ENCODE data around the gene LHFPL6. TPM values are rescaled to one million over a fixed set of nuclear protein-coding genes. Genes with fewer than 3 reads are reported as not detected.

Gene LHFPL6
- total RNA-seq, 2 donors from 2014 or later = 0.36 to 0.81 TPM

DNA sequence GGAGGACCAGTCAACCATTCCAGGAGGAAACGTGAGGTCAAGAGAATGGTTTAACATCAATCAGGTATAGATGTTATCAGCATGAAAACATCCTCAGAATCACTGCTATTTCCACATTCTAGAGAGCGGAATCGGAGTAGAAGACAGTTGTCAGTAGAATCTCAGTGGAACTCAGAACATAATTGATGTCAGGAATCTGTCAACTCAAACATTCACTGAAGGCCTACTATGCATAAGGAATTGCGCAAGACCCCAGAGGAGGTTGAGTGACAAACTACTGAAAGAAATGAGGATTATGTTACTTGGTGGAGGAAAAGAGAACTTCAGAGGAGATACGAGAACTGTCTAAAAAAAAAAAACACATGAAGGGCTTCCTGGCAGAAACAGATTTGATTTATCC is 97.8 kb downstream of the LHFPL6 start:
- H3K27me3 Mint-ChIP-seq = peaks cover 5 to 14% of the 10 kb centered on the region in 2 donors
- no peak overlapping the region for H3K4me3 Mint-ChIP-seq
- peaks cover 3% of the 10 kb centered on the region for H3K9me3 Mint-ChIP-seq
- DNase-seq (ENCODE audit: low spot score) = no peak
- ATAC-seq = no peak
- no peaks in the 10 kb centered on the region for H3K4me1 Mint-ChIP-seq (ENCODE audit: low read depth in 2 of 2)
- H3K27ac Mint-ChIP-seq = no peak overlapping the region
- H3K36me3 Mint-ChIP-seq = no peaks in the 10 kb centered on the region

DNA sequence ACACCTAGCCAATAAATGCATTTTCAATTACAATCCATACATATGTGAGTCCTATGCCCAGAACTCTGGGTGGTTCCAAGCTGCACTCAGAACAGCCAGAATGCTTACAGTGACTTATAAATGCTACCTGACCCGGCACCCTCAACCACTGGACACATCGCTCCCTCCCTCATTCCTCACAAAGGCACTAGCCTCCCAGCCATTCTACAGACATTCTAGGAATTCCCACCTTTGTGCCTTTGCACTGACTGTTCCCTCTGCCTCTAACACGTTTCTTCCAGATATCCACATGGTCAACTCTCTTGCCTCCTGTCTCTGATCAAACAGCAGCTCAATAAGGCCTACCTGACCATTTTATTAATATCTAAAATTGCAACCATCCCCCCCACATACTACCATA is 99.9 kb downstream of the LHFPL6 start:
- no peak for ATAC-seq
- Mint-ChIP-seq H3K27me3 (peaks cover 5 to 14% of the 10 kb centered on the region in 2 donors), H3K4me1 (ENCODE audit: low read depth in 2 of 2) (no peaks in the 10 kb centered on the region), H3K36me3 (no peaks in the 10 kb centered on the region), H3K4me3 (no peak overlapping the region), H3K27ac (no peak overlapping the region), H3K9me3 (peaks cover 3% of the 10 kb centered on the region)
- no peak for DNase-seq (ENCODE audit: low spot score)

DNA sequence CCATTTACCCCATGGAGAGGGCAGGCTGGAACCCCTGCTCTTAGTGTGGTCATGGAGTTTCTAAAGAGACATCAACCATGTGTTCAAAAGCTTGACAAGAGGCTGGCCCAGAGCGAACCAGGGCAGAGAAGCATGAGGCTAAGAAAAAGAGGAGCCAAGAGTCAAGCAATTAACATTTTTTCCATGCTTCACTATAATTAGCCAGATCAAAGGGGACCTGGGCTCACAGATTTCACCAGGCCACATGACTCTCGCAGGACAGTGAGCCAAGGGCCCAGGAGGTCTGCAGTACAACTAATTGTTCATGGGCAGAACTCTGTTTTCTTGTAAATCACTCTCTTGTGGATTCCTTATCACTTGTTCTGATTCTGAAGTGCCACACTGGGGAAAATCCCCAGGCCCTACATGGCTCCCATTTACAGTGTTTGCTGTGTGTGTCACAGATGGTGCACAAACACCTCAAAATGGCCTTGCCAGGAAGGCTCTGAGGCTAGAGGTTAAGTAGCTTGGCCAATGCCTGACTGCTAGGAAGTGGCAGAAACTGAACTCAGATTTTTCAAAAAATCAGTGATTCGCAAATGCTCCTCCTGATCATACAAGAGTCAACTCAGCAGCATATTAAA is 101.2 kb downstream of the LHFPL6 start:
- DNase-seq (ENCODE audit: low spot score) (no peak), ATAC-seq (no peak)
- Mint-ChIP-seq H3K9me3 (peaks cover 3% of the 10 kb centered on the region), H3K27me3 (peaks cover 5 to 14% of the 10 kb centered on the region in 2 donors), H3K27ac (no peak overlapping the region), H3K4me1 (ENCODE audit: low read depth in 2 of 2) (no peaks in the 10 kb centered on the region), H3K36me3 (no peaks in the 10 kb centered on the region), H3K4me3 (no peak overlapping the region)

DNA sequence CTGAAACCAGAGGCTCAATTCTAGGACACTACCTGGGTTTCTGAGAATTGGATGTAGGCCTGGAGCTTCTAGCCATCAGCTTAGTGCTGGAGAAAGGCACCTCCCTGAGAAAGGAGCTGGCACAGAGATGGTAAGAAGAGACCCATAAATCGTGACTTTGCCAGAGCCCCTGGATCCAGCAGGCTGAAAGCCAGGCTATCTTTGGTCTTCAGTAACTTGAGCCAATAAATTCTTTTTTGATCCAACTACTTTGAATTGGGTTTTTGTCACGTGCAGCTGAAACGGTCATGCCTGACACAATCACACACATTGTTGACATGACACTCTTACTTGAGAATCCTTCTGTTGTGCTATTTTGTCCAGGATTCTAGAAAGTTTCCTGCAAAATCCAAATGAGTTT is 103.4 kb downstream of the LHFPL6 start:
- Mint-ChIP-seq H3K4me3 (no peak overlapping the region), H3K27ac (no peak overlapping the region), H3K27me3 (peaks cover 2 to 3% of the 10 kb centered on the region in 2 donors), H3K9me3 (no peaks in the 10 kb centered on the region), H3K36me3 (no peaks in the 10 kb centered on the region), H3K4me1 (ENCODE audit: low read depth in 2 of 2) (no peaks in the 10 kb centered on the region)
- ATAC-seq = no peak
- no peak for DNase-seq (ENCODE audit: low spot score)

DNA sequence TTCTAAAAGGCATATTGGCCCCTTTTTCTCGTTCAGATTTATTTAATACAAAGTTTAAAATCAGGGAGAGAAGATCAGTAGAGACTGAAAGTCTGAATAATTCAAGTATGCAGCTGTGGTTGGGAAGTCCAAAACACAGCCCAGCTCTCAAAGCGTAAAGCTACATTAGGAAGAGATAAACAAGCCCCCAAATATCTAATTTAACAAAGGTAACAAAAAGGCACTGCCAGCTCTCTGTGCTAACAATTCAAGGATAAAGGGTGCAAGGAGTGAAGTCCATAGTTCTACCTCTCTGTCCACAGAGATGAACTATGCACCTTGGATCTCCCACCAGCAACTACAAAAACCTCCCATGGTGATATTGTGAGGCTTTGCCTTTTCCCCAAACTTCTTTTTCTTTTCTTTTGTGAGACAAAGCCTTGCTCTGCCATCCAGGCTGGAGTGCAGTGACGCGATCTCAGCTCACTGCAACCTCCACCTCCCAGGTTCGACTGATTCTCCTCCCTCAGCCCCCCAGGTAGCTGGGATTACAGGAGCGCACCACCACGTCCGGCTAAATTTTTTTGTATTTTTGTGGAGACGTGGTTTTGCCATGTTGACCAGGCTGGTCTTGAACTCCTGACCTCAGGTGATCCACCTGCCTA is 104.4 kb downstream of the LHFPL6 start:
- DNase-seq (ENCODE audit: low spot score) (no peak), ATAC-seq (no peak)
- H3K4me3 Mint-ChIP-seq = no peak overlapping the region
- H3K9me3 Mint-ChIP-seq = no peaks in the 10 kb centered on the region
- H3K27ac Mint-ChIP-seq = no peak overlapping the region
- peaks cover 0 to 3% of the 10 kb centered on the region in 2 donors for H3K27me3 Mint-ChIP-seq
- H3K36me3 Mint-ChIP-seq = no peaks in the 10 kb centered on the region
- H3K4me1 Mint-ChIP-seq (ENCODE audit: low read depth in 2 of 2) = no peaks in the 10 kb centered on the region

DNA sequence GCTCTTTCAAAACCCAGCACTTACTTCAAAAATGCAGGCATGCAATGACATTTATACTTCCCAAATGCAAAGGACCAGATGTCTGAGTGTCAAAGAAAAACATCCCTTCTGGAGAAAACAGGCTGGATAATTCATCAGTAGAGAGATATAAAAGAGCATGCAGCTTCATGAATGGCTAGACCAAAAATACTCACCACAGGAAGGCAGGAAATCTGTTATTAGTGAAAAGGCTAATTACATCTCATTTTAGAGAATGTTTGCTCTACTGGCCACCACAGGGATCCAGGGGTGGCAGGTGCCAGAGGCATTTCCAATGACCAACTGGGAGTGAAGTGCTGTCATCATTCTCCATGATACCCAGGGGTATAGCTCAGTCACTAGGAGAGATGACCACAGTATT is 106.5 kb downstream of the LHFPL6 start:
- Mint-ChIP-seq H3K4me1 (ENCODE audit: low read depth in 2 of 2) (no peaks in the 10 kb centered on the region), H3K9me3 (no peaks in the 10 kb centered on the region), H3K36me3 (no peaks in the 10 kb centered on the region), H3K27ac (no peak overlapping the region), H3K4me3 (no peak overlapping the region), H3K27me3 (peaks cover 0 to 3% of the 10 kb centered on the region in 2 donors)
- ATAC-seq = no peak
- no peak for DNase-seq (ENCODE audit: low spot score)

DNA sequence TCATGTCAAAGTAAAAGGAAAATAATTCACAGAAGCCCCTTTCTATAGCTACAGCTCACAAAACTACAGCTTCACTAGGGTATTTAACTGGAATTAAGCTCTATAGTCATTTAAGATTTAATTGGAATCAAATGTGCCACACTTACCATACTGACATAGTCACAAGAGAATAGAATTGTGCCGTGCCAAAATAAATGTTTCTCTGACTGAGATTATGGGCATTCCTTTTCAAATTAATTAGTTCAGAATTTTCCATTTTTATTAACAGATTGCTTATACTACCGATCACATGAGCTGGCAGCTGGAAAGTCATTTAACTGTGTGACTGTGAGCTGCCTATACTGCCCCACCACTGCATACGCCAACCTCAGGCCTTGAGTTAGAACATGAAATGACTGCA is 108.4 kb downstream of the LHFPL6 start:
- H3K4me1 Mint-ChIP-seq (ENCODE audit: low read depth in 2 of 2) = no peaks in the 10 kb centered on the region
- DNase-seq (ENCODE audit: low spot score) (no peak), ATAC-seq (no peak)
- H3K9me3 Mint-ChIP-seq = peaks cover 4% of the 10 kb centered on the region
- H3K36me3 Mint-ChIP-seq = no peaks in the 10 kb centered on the region
- no peaks in the 10 kb centered on the region for H3K27me3 Mint-ChIP-seq
- no peak overlapping the region for H3K4me3 Mint-ChIP-seq
- no peak overlapping the region for H3K27ac Mint-ChIP-seq

DNA sequence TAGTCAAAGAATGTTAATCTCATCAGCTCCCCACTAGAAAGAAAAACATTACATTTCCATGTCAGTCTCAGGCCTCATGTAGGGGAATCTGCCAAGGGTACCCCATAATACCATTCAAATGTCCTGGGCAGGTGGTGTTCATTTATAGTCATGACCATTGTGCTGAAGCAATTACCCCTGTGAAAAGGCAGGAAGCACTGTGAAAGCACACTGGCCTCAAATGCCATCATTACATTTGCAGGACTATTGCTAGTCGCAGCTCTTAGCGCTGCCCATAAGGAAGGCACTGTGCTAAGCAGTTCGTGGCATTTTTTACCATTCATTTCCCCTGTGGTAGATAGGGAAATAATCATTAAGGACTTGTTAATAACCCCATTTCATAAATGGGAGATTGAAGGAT is 109.0 kb downstream of the LHFPL6 start:
- Mint-ChIP-seq H3K27me3 (no peaks in the 10 kb centered on the region), H3K4me3 (no peak overlapping the region), H3K9me3 (peaks cover 4% of the 10 kb centered on the region), H3K36me3 (no peaks in the 10 kb centered on the region), H3K27ac (no peak overlapping the region), H3K4me1 (ENCODE audit: low read depth in 2 of 2) (no peaks in the 10 kb centered on the region)
- DNase-seq (ENCODE audit: low spot score) = no peak
- ATAC-seq = no peak

DNA sequence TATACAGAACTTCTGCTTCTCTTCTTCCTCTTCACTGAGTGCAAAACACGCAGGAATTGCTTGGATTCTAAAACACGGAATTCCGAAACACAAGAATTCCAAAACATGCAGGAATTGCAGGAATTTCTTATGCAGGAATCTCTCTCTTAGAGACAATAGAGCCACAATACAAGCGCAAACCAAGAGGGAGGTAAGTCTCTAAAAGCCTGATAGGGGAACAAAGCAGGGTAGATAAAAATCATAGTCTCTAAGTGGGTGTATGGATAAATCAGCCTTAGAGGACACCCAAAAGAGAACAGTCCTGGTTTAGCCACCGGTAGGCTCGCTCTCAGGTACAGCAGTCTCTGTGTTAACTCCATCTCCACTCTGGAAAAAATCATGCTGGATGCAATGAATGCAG is 112.9 kb downstream of the LHFPL6 start:
- Mint-ChIP-seq H3K9me3 (peaks cover 4% of the 10 kb centered on the region), H3K4me3 (no peak overlapping the region), H3K4me1 (ENCODE audit: low read depth in 2 of 2) (no peaks in the 10 kb centered on the region), H3K27me3 (no peaks in the 10 kb centered on the region), H3K36me3 (no peaks in the 10 kb centered on the region), H3K27ac (no peak overlapping the region)
- ATAC-seq = no peak
- DNase-seq (ENCODE audit: low spot score) = no peak

DNA sequence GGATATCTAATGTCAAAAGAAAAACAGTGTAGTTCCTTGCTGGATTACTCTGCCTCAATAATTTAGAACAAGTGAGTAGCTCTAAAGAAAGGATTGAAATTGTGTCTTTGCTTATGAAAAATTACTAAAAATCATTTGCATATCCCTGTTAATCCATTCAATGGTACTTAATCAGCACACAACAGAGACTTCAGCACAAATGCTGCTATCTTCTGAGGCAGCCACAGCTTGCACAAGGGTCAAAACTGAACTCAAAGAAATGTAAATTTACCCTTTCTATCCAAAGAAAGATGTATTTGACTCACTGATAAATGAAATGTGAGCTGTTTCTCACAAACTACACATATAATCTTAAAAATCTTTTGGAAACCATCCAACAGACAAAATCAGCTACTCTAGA is 116.2 kb downstream of the LHFPL6 start:
- no peaks in the 10 kb centered on the region for H3K4me1 Mint-ChIP-seq (ENCODE audit: low read depth in 2 of 2)

DNA sequence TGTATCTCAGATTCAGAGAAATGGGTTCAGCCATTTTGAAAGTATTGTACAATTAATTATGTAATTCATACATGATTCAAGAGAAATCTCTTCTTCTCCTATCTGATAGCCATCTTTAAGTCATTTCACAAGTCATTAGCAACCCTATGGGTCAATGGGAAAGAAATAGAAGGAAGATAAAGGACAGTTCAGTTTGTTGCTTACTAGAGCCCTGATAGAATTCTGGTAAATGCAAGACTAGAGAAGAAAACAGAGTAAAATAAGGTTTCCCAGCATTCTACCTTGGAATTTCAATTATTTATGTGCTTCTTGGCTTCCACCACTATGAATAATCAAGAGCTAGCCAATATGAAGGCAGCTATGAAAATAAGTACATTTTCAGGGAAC is 117.7 kb downstream of the LHFPL6 start:
- no peak for ATAC-seq
- Mint-ChIP-seq H3K36me3 (no peaks in the 10 kb centered on the region), H3K9me3 (peaks cover 7% of the 10 kb centered on the region), H3K27me3 (peaks cover 0 to 14% of the 10 kb centered on the region in 2 donors), H3K4me3 (no peak overlapping the region), H3K4me1 (ENCODE audit: low read depth in 2 of 2) (no peaks in the 10 kb centered on the region), H3K27ac (no peak overlapping the region)
- no peak for DNase-seq (ENCODE audit: low spot score)

More for the DNA sequence above, 116.2 kb downstream of the LHFPL6 start:
- no peak overlapping the region for H3K4me3 Mint-ChIP-seq
- H3K9me3 Mint-ChIP-seq = peaks cover 5% of the 10 kb centered on the region
- ATAC-seq = no peak
- DNase-seq (ENCODE audit: low spot score) = no peak
- H3K27ac Mint-ChIP-seq = no peak overlapping the region
- H3K27me3 Mint-ChIP-seq = peaks cover 0 to 7% of the 10 kb centered on the region in 2 donors
- no peaks in the 10 kb centered on the region for H3K36me3 Mint-ChIP-seq

DNA sequence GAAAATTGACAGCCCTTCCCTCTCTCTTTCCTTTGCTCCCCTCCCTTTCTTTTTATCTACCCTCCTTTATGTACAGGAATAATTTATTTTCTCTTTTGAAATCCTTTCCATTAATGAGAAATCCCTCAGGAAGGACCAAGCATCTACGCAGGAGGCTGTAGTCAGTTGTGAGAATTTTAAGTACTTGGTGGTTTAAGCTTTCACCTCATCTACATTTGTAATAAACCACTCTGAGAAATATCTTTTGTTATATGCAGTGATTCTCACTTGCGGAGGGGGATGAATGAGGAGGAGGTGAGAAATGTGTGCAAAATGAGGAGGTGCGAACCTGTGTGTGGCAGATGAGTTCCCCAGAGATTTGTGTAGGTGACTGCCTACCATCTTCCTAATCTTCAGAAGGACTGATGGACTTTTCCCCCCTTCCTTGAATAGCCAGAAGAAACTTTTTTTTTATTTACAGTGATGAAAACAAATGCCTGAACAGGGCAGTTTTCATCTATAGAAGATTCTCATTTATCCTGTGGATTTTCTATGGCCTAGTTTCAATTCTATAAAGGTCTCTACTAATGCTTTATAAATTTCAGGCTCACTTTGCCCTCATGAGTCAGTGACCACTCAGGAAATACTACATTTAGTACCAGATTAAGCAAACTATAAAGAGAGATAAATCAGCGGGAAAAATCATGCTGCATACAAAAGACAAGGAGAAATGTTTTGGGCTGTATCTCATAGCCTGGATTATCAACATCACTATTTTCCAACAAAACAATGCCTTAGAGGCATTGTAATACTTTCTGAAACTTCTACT is 118.3 kb downstream of the LHFPL6 start:
- Mint-ChIP-seq H3K27ac (no peak overlapping the region), H3K4me3 (no peak overlapping the region), H3K36me3 (no peaks in the 10 kb centered on the region), H3K9me3 (peaks cover 7% of the 10 kb centered on the region), H3K4me1 (ENCODE audit: low read depth in 2 of 2) (no peaks in the 10 kb centered on the region), H3K27me3 (peaks cover 0 to 14% of the 10 kb centered on the region in 2 donors)
- DNase-seq (ENCODE audit: low spot score) (no peak), ATAC-seq (no peak)

DNA sequence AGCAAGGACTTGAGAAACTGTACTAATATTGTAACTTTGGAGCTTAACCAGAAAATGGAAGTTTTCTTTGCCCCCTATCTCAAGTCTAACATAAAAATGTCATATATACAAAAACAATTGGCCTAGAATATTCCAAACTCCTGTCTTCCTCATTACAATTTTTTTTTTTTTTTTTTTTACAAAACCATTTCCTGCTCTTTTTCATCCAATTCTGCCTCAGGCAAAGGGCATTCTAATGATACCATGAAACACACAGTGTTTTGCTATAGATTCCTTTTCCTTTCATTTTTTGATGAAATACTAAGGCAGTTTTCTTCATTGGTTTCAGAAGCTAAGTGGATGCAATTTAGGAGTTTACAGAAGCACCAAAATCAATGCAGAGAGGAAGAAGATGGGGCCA is 119.7 kb downstream of the LHFPL6 start:
- Mint-ChIP-seq H3K36me3 (no peaks in the 10 kb centered on the region), H3K9me3 (peaks cover 7% of the 10 kb centered on the region), H3K4me1 (ENCODE audit: low read depth in 2 of 2) (no peaks in the 10 kb centered on the region), H3K27ac (no peak overlapping the region), H3K4me3 (no peak overlapping the region), H3K27me3 (peaks cover 0 to 14% of the 10 kb centered on the region in 2 donors)
- DNase-seq (ENCODE audit: low spot score) (no peak), ATAC-seq (no peak)

DNA sequence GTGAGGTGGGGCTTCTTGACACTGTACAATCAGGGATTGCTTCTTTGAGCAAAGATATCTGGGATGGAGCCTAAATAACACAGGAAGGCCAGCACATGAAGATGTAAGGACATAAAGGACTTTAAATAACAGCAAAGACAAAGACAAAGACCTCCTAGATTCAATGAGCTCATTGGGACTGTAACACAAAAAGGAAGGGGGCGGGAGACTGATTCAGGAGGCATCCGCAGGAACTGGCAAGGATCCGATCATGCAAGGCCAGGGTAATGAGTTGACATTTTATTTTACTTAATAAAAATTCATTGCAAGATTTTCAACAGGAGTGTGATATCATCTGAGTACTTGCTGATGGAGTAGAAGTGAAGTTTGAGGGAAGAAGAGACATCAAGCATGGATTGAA is 121.5 kb downstream of the LHFPL6 start:
- ATAC-seq (no peak), DNase-seq (ENCODE audit: low spot score) (no peak)
- no peak overlapping the region for H3K27ac Mint-ChIP-seq
- H3K4me1 Mint-ChIP-seq (ENCODE audit: low read depth in 2 of 2) = no peaks in the 10 kb centered on the region
- H3K36me3 Mint-ChIP-seq = no peaks in the 10 kb centered on the region
- H3K9me3 Mint-ChIP-seq = peaks cover 7% of the 10 kb centered on the region
- no peak overlapping the region for H3K4me3 Mint-ChIP-seq
- H3K27me3 Mint-ChIP-seq = peaks cover 2 to 14% of the 10 kb centered on the region in 2 donors

All from natural killer cell treated with Interleukin-12 subunit alpha and Interleukin-12 subunit beta and Interleukin-15 and Interleukin-18, amount 100 ng/mL, for 72 hours (primary cell).